Cerebellar nuclear complex (tissue), 1 donor: ENCODE data around the gene SCRN2.

Experiments used
- DNase-seq, 2 experiments: peaks; one replicate each; lab custom pipeline; 2025; lab: John Stamatoyannopoulos, UW

SCRN2 gene

GRCh38 chr17:47872019-47872650, 31.1 kb upstream of the SCRN2 start:
- no peak for DNase-seq

- no peak for DNase-seq
These were observed 30.0 kb upstream of the SCRN2 start for GRCh38 chr17:47871048-47871447.

GRCh38 chr17:47870056-47870455, 29.0 kb upstream of the SCRN2 start:
- no peak for DNase-seq

- no peak for DNase-seq
These were observed 28.0 kb upstream of the SCRN2 start for GRCh38 chr17:47869114-47869513.

- no peak for DNase-seq
These were observed 26.9 kb upstream of the SCRN2 start for GRCh38 chr17:47867813-47868533.

GRCh38 chr17:47866941-47867340, 25.9 kb upstream of the SCRN2 start:
- DNase-seq, result no peak

- DNase-seq, result no peak
These were observed 23.7 kb upstream of the SCRN2 start for GRCh38 chr17:47864791-47865216.

GRCh38 chr17:47862621-47863440, 21.8 kb upstream of the SCRN2 start:
- no peak for DNase-seq

- no peak for DNase-seq
These were observed 19.3 kb upstream of the SCRN2 start for GRCh38 chr17:47860386-47860785.

GRCh38 chr17:47857551-47858455, 16.7 kb upstream of the SCRN2 start:
- DNase-seq, result no peak

GRCh38 chr17:47856830-47857229, 15.8 kb upstream of the SCRN2 start:
- no peak for DNase-seq

GRCh38 chr17:47855737-47856136, 14.7 kb upstream of the SCRN2 start:
- no peak for DNase-seq

GRCh38 chr17:47853616-47854015, 12.5 kb upstream of the SCRN2 start:
- no peak for DNase-seq

GRCh38 chr17:47852113-47852949, 11.3 kb upstream of the SCRN2 start:
- no peak for DNase-seq

GRCh38 chr17:47851764-47852112, 10.7 kb upstream of the SCRN2 start:
- DNase-seq, result no peak

- no peak for DNase-seq
These were observed 9.9 kb upstream of the SCRN2 start, which contains the start of gene SP6 for GRCh38 chr17:47850692-47851573. Gene SP6, minus strand, starts transcription at chr17:47851163. Its CDS starts 2,734 bp downstream, at chr17:47848429.

GRCh38 chr17:47850373-47850691, 9.3 kb upstream of the SCRN2 start:
- no peak for DNase-seq

GRCh38 chr17:47848198-47848513, 7.1 kb upstream of the SCRN2 start:
- no peak for DNase-seq

GRCh38 chr17:47847341-47848197, 6.5 kb upstream of the SCRN2 start:
- DNase-seq, result no peak
